Gastrocnemius medialis (tissue), 4 donors: ENCODE data around the gene WDR82. TPM values are rescaled to one million over a fixed set of nuclear protein-coding genes. Genes with fewer than 3 reads are reported as not detected.
A peak's percentile ranks its signal among the peaks of the same experiment; 100 is the strongest.

Experiments
- ATAC-seq, 2 donors: fragments of 150-250 bp; one replicate each; pipeline ENCODE4 v1.9.1; 2016
- DNase-seq, 2 donors: peaks; one replicate each; pipeline ENCODE4 v3.0.0-alpha.2; 2019
- H3K27ac ChIP-seq, 4 donors: fragments of 200-600 bp; sonication (generic); 1 replicate in 1 of 4; 2 replicates in 3 of 4; pipeline ENCODE4 v1.5.1; 2016 to 2018; ENCODE audit warnings: mild to moderate bottlenecking in 2 of 4, moderate library complexity in 1 of 4
- H3K27me3 ChIP-seq, 3 donors: fragments of 200-600 bp; sonication (generic) in 2 of 3; 1 replicate in 1 of 3; 2 replicates in 2 of 3; pipeline versions ENCODE4 v1.5.1 to v1.6.0; 2016 to 2019; ENCODE audit warnings: mild to moderate bottlenecking in 1 of 3, moderate library complexity in 1 of 3
- H3K36me3 ChIP-seq, 2 donors: fragments of 200-600 bp; sonication (generic) in 1 of 2; one replicate each; pipeline ENCODE4 v1.5.1; 2017 to 2018
- H3K4me1 ChIP-seq, 2 donors: fragments of 200-600 bp; sonication (generic) in 1 of 2; one replicate each; pipeline ENCODE4 v1.5.1; 2016 to 2017; ENCODE audit warnings: mild to moderate bottlenecking in 2 of 2
- H3K4me3 ChIP-seq, 4 donors: fragments of 200-600 bp; sonication (generic) in 3 of 4; 1 replicate in 1 of 4; 2 replicates in 3 of 4; pipeline ENCODE4 v1.5.1; 2016 to 2019; ENCODE audit warnings: mild to moderate bottlenecking in 2 of 4
- H3K9me3 ChIP-seq, 3 donors: fragments of 200-600 bp; sonication (generic) in 2 of 3; 1 replicate in 1 of 3; 2 replicates in 2 of 3; pipeline ENCODE4 v1.5.1; 2016 to 2019
- POLR2A ChIP-seq, 2 donors: fragments of 450-650 bp; IDR thresholded peaks; one replicate each; pipeline ENCODE4 v1.6.1; 2017; ENCODE audit warnings: antibody characterized with exemption in 2 of 2, mild to moderate bottlenecking in 2 of 2, moderate library complexity in 2 of 2
- in situ Hi-C, 4 donors: fragments of 200-750 bp; cut with MboI; loops; one replicate each; pipeline versions ENCODE4 v1.15.0 to v1.8.0; 2017; ENCODE audit warnings: low sequenced_read_pairs in 4 of 4
- intact Hi-C: fragments of 100-400 bp; cut with DNase I; formaldehyde crosslinking; loops from one replicate; pipeline ENCODE4 v1.15.1; 2023; ENCODE audit warnings: low total_unique reads
- total RNA-seq, 4 donors: library from RNA; depleted of rRNA; stranded (reverse); fragments of >200 nt; gene quantifications; one replicate each; pipeline versions ENCODE4 v1.1.0 to v1.2.3, GENCODE V29; 2016
- TF ChIP-seq, protein P1 (sequence below), 5 experiments: fragments of 450-650 bp in 3 of 5; fragments of 200-600 bp in 2 of 5; sonication (generic) in 2 of 5; IDR thresholded peaks in 4 of 5; conservative IDR thresholded peaks in 1 of 5; 1 replicate in 4 of 5; 2 replicates in 1 of 5; pipeline ENCODE4 v1.5.1; 2016 to 2019; ENCODE audit warnings: antibody characterized with exemption in 5 of 5, mild to moderate bottlenecking in 3 of 5, moderate library complexity in 3 of 5

The WDR82 gene
- total RNA-seq, 4 donors from 2014 or later: 54.1 to 64.9 (median 59.3) TPM

- in situ Hi-C loops: no loop called here
- H3K27ac ChIP-seq: no peak overlapping the region
- TF ChIP-seq, protein P1, sequence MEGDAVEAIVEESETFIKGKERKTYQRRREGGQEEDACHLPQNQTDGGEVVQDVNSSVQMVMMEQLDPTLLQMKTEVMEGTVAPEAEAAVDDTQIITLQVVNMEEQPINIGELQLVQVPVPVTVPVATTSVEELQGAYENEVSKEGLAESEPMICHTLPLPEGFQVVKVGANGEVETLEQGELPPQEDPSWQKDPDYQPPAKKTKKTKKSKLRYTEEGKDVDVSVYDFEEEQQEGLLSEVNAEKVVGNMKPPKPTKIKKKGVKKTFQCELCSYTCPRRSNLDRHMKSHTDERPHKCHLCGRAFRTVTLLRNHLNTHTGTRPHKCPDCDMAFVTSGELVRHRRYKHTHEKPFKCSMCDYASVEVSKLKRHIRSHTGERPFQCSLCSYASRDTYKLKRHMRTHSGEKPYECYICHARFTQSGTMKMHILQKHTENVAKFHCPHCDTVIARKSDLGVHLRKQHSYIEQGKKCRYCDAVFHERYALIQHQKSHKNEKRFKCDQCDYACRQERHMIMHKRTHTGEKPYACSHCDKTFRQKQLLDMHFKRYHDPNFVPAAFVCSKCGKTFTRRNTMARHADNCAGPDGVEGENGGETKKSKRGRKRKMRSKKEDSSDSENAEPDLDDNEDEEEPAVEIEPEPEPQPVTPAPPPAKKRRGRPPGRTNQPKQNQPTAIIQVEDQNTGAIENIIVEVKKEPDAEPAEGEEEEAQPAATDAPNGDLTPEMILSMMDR (IDR thresholded peaks at IDR 0.05 in 4 of 5, conservative IDR thresholded peaks at IDR 0.05 in 1 of 5): no peak
- TF ChIP-seq POLR2A (IDR thresholded peaks at IDR 0.05): no peak
- H3K4me1 ChIP-seq: peaks cover 0 to 8% of the 10 kb centered on the region in 2 donors
- ATAC-seq (no peak), DNase-seq (no peak)
- H3K9me3 ChIP-seq: no peaks in the 10 kb centered on the region
- no peaks in the 10 kb centered on the region for H3K27me3 ChIP-seq
- no peaks in the 10 kb centered on the region for H3K36me3 ChIP-seq
- intact Hi-C loops: no loop called here
- H3K4me3 ChIP-seq: no peak overlapping the region
Measured at GRCh38 chr3:52319921-52320595, 41.6 kb upstream of the WDR82 start.

DNA sequence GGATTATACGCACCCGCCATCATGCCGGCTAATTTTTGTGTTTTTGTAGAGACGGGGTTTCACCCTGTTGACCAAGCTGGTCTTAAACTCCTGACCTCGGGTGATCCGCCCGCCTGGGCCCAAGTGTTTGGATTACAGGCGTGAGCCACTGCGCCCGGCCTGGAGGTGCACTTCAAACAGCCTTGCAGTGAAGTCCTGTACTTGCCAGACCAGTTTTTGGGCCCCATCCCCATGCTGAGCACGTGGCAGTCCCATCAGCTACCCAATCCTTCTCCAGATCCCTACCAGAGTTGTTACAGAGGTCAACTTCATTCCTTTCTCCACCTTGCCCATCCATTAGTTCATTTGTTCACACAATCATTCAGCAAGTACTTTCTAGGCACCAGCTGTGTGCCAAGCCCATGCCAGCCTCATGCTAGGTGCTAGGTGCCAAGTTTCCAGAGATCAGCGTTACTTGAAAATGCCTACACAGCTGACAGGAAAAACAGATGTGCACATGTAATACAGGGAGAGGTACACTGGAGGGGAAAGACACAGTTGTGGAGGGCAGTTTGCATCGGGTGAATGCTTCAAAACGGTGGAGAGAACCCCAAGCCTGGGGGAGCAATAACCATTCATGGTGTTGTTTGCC, 39.9 kb upstream of the WDR82 start:
- H3K4me3 ChIP-seq: no peak overlapping the region
- intact Hi-C loops: no loop called here
- ATAC-seq: no peak

DNA sequence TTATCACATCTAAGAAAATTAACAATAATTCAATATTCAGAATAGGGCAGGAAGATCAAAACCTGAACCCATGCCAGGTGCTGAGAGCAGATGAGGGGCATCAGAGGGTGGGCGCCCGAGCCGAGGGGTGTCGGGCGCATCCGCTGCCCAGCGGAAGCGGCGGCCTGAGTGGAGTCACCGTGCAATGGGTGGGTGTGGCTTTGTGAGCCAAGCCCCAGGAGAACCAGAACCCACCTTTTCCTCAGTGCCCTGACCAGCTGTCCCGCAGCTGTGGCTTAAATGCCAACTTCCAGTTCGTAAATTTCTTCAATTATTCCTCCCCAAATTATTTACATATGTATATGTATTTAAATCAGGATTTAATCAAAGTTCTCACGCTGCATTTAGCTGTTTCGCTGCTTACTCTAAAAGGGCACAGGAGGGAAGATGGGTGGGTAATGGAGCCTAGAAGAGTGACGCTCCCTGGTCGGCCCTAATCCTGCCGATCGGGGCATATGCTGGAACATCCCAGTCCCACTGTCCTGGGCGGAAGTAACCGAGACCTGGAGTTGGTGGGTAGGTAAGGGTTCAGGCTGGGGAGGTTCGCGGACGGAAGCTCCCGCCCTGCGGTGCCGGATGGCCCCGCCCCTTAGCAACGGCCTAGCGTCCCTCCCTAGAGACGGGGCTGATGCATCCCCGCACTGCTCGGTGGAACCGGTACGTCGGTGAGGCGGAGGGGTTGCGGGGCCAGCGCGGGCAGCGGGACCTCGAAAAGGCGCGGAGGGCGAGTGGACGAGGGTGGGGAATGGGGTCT, 39.0 kb upstream of the WDR82 start:
- intact Hi-C loops: no loop called here
- TF ChIP-seq, protein P1 (IDR thresholded peaks at IDR 0.05 in 4 of 5, conservative IDR thresholded peaks at IDR 0.05 in 1 of 5): no peak
- TF ChIP-seq POLR2A (IDR thresholded peaks at IDR 0.05): no peak
- peaks cover 0 to 8% of the 10 kb centered on the region in 2 donors for H3K4me1 ChIP-seq
- in situ Hi-C loops: no loop called here
- H3K27me3 ChIP-seq: no peaks in the 10 kb centered on the region
- H3K4me3 ChIP-seq: peak overlapping the region; percentile 14 to 61 (median 42)
- no peak overlapping the region for H3K27ac ChIP-seq
- no peak for DNase-seq
- H3K36me3 ChIP-seq: no peaks in the 10 kb centered on the region
- ATAC-seq: peak; percentile 51 to 55
- H3K9me3 ChIP-seq: no peaks in the 10 kb centered on the region

More for the DNA sequence above, 39.9 kb upstream of the WDR82 start:
- H3K27me3 ChIP-seq: no peaks in the 10 kb centered on the region
- H3K36me3 ChIP-seq: no peaks in the 10 kb centered on the region
- no peaks in the 10 kb centered on the region for H3K9me3 ChIP-seq
- H3K4me1 ChIP-seq: peaks cover 0 to 8% of the 10 kb centered on the region in 2 donors
- no peak overlapping the region for H3K27ac ChIP-seq
- TF ChIP-seq POLR2A (IDR thresholded peaks at IDR 0.05): no peak
- TF ChIP-seq, protein P1 (IDR thresholded peaks at IDR 0.05 in 4 of 5, conservative IDR thresholded peaks at IDR 0.05 in 1 of 5): no peak
- in situ Hi-C loops: no loop called here
- no peak for DNase-seq

GRCh38 chr3:52315977-52316764, 37.7 kb upstream of the WDR82 start, which contains the start of gene DNAH1:
TSS of gene DNAH1 (plus strand) at chr3:52316319. CDS start at chr3:52322443, 6,124 bp downstream.
- no peaks in the 10 kb centered on the region for H3K9me3 ChIP-seq
- H3K27me3 ChIP-seq: no peaks in the 10 kb centered on the region
- ATAC-seq (no peak), DNase-seq (no peak)
- H3K27ac ChIP-seq: no peak within 1 kb of the TSS
- peaks cover 0 to 8% of the 10 kb centered on the region in 2 donors for H3K4me1 ChIP-seq
- H3K4me3 ChIP-seq: peak within 1 kb of the TSS in 2 of 4 donors; percentile 41 to 61
- no peaks in the 10 kb centered on the region for H3K36me3 ChIP-seq
- intact Hi-C loops: no loop called here
- in situ Hi-C loops: no loop called here
- TF ChIP-seq POLR2A (IDR thresholded peaks at IDR 0.05): no peak
- TF ChIP-seq, protein P1 (IDR thresholded peaks at IDR 0.05 in 4 of 5, conservative IDR thresholded peaks at IDR 0.05 in 1 of 5): no peak
